ENCODE measurements around the gene GADD45G.

GRCh38 chr9:89613912-89614892 lies 9.4 kb downstream of the GADD45G start:
- TF ChIP-seq POLR2AphosphoS5 (IDR thresholded peaks at IDR 0.05; ENCODE audit: borderline replicate concordance, low read depth, low read length) (no peak), EZH2 (IDR thresholded peaks at IDR 0.05) (no peak)
